HEK293 (cell line): ENCODE measurements around the gene ARIH1.

Experiments
- CTCF ChIA-PET: fragments of 350-600 bp; formaldehyde crosslinking; extraction: SDS; loops from one replicate; lab custom pipeline; 2021; ENCODE audit warnings: antibody characterized with exemption; lab: Yijun Ruan, JAX
- POLR2A ChIA-PET: fragments of 300-600 bp; formaldehyde crosslinking; extraction: SDS; loops from one replicate; lab custom pipeline; 2020; ENCODE audit warnings: antibody characterized with exemption, inconsistent platforms; lab: Yijun Ruan, JAX
- H3K27ac ChIP-seq: fragments of 200-500 bp; sonication (Bioruptor generic); 2 replicates; pipeline ENCODE4 v1.5.1; 2014; ENCODE audit warnings: low read depth, low read length, control low read depth, inconsistent platforms; ENCODE audit errors: extremely low read depth
- H3K36me3 ChIP-seq, 2 experiments: fragments of 200-500 bp in 1 of 2; sonication (Bioruptor generic) in 1 of 2; 1 replicate in 1 of 2; 2 replicates in 1 of 2; pipeline ENCODE4 v1.5.1; 2014 to 2017; ENCODE audit warnings: inconsistent platforms in 2 of 2, low read length in 2 of 2; ENCODE audit not compliant: control insufficient read depth in 2 of 2, insufficient read depth in 1 of 2
- H3K4me1 ChIP-seq: fragments of 200-500 bp; sonication (Bioruptor generic); 2 replicates; pipeline ENCODE4 v1.5.1; 2014; ENCODE audit warnings: mild to moderate bottlenecking, low read length, inconsistent platforms; ENCODE audit not compliant: control insufficient read depth, insufficient read depth
- H3K4me3 ChIP-seq: 2 replicates; pipeline ENCODE4 v1.5.1; 2011; ENCODE audit warnings: low read depth, mild to moderate bottlenecking, control low read depth, low read length, moderate library complexity
- H3K9me3 ChIP-seq: fragments of 200-500 bp; sonication (Bioruptor generic); 2 replicates; pipeline ENCODE4 v1.5.1; 2014; ENCODE audit warnings: low read depth, low read length, inconsistent platforms; ENCODE audit not compliant: control insufficient read depth, insufficient read depth
- BCL11A ChIP-seq: fragments of 450-650 bp; formaldehyde crosslinking; IDR thresholded peaks from 2 replicates; pipeline ENCODE4 v1.5.1; 2016; ENCODE audit warnings: low read depth, missing biosample characterization, missing genetic modification characterization
- MYNN ChIP-seq: fragments of 450-650 bp; formaldehyde crosslinking; IDR thresholded peaks from 2 replicates; pipeline ENCODE4 v1.5.1; 2016; ENCODE audit warnings: missing biosample characterization, missing genetic modification characterization, borderline replicate concordance
- ZNF10 ChIP-seq: fragments of 450-650 bp; formaldehyde crosslinking; IDR thresholded peaks from 2 replicates; pipeline ENCODE4 v1.5.1; 2017; ENCODE audit warnings: missing biosample characterization, missing genetic modification characterization
- ZNF23 ChIP-seq: fragments of 450-650 bp; formaldehyde crosslinking; IDR thresholded peaks from 2 replicates; pipeline ENCODE4 v1.5.1; 2016; ENCODE audit warnings: missing biosample characterization, missing genetic modification characterization, borderline replicate concordance
- ZNF24 ChIP-seq: fragments of 450-650 bp; formaldehyde crosslinking; IDR thresholded peaks from 2 replicates; pipeline ENCODE4 v1.5.1; 2016; ENCODE audit warnings: missing biosample characterization, missing genetic modification characterization
- ZNF266 ChIP-seq: fragments of 450-650 bp; formaldehyde crosslinking; IDR thresholded peaks from 2 replicates; pipeline ENCODE4 v1.5.1; 2016; ENCODE audit warnings: missing biosample characterization, missing genetic modification characterization, low read depth
- ZNF292 ChIP-seq: fragments of 450-650 bp; formaldehyde crosslinking; IDR thresholded peaks from 2 replicates; pipeline ENCODE4 v1.5.1; 2016; ENCODE audit warnings: low read depth, missing biosample characterization, missing genetic modification characterization, borderline replicate concordance
- ZNF391 ChIP-seq: fragments of 450-650 bp; formaldehyde crosslinking; IDR thresholded peaks from 2 replicates; pipeline ENCODE4 v1.5.1; 2016; ENCODE audit warnings: low read depth, missing biosample characterization, missing genetic modification characterization, borderline replicate concordance
- ZNF394 ChIP-seq: fragments of 450-650 bp; formaldehyde crosslinking; IDR thresholded peaks from 2 replicates; pipeline ENCODE4 v1.5.1; 2016; ENCODE audit warnings: missing biosample characterization, missing genetic modification characterization, mild to moderate bottlenecking, moderate library complexity, borderline replicate concordance
- ZNF48 ChIP-seq: fragments of 450-650 bp; formaldehyde crosslinking; IDR thresholded peaks from 2 replicates; pipeline ENCODE4 v1.5.1; 2016; ENCODE audit warnings: missing biosample characterization, missing genetic modification characterization
- ZNF837 ChIP-seq: fragments of 450-650 bp; formaldehyde crosslinking; IDR thresholded peaks from 2 replicates; pipeline ENCODE4 v1.5.1; 2016; ENCODE audit warnings: missing biosample characterization, missing genetic modification characterization
- TF ChIP-seq, protein P1 (sequence below): fragments of 450-650 bp; formaldehyde crosslinking; IDR thresholded peaks from 2 replicates; pipeline ENCODE4 v1.5.1; 2016; ENCODE audit warnings: missing biosample characterization, missing genetic modification characterization, low read depth
- TF ChIP-seq, protein P2 (sequence below): fragments of 450-650 bp; formaldehyde crosslinking; IDR thresholded peaks from 2 replicates; pipeline ENCODE4 v1.5.1; 2016; ENCODE audit warnings: missing biosample characterization, missing genetic modification characterization
- TF ChIP-seq, protein P3 (sequence below): fragments of 450-650 bp; formaldehyde crosslinking; IDR thresholded peaks from 2 replicates; pipeline ENCODE4 v1.5.1; 2016; ENCODE audit warnings: missing biosample characterization, missing genetic modification characterization
- TF ChIP-seq, protein P4 (sequence below): fragments of 450-650 bp; formaldehyde crosslinking; IDR thresholded peaks from 2 replicates; pipeline ENCODE4 v1.5.1; 2016; ENCODE audit warnings: missing biosample characterization, missing genetic modification characterization
- TF ChIP-seq, protein P5 (sequence below): fragments of 450-650 bp; formaldehyde crosslinking; IDR thresholded peaks from 2 replicates; pipeline ENCODE4 v1.5.1; 2016; ENCODE audit warnings: missing biosample characterization, missing genetic modification characterization
- TF ChIP-seq, protein P6 (sequence below): fragments of 450-650 bp; formaldehyde crosslinking; IDR thresholded peaks from 2 replicates; pipeline ENCODE4 v1.5.1; 2017; ENCODE audit warnings: missing biosample characterization, mild to moderate bottlenecking, missing genetic modification characterization, moderate library complexity

ARIH1 gene

DNA sequence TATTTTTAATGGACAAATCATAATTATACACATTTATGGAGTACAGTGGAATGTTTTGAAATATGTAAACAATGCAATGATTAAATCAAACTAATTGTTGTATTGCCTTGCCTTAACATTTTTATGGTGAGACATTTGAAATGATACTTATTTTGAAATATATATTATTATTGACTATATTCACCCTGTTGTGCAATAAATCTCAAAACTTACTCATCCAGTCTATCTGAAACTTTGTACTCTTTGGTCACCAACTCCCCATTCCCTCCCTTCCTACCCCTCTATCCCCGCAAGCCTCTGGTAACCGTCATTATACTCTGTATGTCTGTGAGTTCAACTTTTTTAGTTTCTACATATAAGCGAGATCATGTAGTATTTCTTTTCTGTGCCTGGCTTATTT, 105.7 kb downstream of the ARIH1 start:
- no peaks in the 10 kb centered on the region for H3K4me1 ChIP-seq

More for the DNA sequence above, 105.7 kb downstream of the ARIH1 start:
- peaks cover 46 to 84% of the 10 kb centered on the region in 2 experiments for H3K36me3 ChIP-seq
- TF ChIP-seq, protein P1, sequence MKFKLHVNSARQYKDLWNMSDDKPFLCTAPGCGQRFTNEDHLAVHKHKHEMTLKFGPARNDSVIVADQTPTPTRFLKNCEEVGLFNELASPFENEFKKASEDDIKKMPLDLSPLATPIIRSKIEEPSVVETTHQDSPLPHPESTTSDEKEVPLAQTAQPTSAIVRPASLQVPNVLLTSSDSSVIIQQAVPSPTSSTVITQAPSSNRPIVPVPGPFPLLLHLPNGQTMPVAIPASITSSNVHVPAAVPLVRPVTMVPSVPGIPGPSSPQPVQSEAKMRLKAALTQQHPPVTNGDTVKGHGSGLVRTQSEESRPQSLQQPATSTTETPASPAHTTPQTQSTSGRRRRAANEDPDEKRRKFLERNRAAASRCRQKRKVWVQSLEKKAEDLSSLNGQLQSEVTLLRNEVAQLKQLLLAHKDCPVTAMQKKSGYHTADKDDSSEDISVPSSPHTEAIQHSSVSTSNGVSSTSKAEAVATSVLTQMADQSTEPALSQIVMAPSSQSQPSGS (tag by site-specific recombination): no peak
- TF ChIP-seq ZNF292 (tag by site-specific recombination) (no peak), ZNF10 (no peak), ZNF24 (no peak), BCL11A (tag by site-specific recombination) (no peak), ZNF394 (tag by site-specific recombination) (no peak), MYNN (tag by site-specific recombination) (no peak), ZNF837 (tag by site-specific recombination) (no peak), ZNF23 (tag by site-specific recombination) (no peak), ZNF48 (tag by site-specific recombination) (no peak), ZNF266 (tag by site-specific recombination) (no peak), ZNF391 (tag by site-specific recombination) (no peak)
- TF ChIP-seq, protein P2, sequence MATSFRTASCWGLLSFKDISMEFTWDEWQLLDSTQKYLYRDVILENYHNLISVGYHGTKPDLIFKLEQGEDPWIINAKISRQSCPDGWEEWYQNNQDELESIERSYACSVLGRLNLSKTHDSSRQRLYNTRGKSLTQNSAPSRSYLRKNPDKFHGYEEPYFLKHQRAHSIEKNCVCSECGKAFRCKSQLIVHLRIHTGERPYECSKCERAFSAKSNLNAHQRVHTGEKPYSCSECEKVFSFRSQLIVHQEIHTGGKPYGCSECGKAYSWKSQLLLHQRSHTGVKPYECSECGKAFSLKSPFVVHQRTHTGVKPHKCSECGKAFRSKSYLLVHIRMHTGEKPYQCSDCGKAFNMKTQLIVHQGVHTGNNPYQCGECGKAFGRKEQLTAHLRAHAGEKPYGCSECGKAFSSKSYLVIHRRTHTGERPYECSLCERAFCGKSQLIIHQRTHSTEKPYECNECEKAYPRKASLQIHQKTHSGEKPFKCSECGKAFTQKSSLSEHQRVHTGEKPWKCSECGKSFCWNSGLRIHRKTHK (tag by site-specific recombination): no peak
- TF ChIP-seq, protein P3, sequence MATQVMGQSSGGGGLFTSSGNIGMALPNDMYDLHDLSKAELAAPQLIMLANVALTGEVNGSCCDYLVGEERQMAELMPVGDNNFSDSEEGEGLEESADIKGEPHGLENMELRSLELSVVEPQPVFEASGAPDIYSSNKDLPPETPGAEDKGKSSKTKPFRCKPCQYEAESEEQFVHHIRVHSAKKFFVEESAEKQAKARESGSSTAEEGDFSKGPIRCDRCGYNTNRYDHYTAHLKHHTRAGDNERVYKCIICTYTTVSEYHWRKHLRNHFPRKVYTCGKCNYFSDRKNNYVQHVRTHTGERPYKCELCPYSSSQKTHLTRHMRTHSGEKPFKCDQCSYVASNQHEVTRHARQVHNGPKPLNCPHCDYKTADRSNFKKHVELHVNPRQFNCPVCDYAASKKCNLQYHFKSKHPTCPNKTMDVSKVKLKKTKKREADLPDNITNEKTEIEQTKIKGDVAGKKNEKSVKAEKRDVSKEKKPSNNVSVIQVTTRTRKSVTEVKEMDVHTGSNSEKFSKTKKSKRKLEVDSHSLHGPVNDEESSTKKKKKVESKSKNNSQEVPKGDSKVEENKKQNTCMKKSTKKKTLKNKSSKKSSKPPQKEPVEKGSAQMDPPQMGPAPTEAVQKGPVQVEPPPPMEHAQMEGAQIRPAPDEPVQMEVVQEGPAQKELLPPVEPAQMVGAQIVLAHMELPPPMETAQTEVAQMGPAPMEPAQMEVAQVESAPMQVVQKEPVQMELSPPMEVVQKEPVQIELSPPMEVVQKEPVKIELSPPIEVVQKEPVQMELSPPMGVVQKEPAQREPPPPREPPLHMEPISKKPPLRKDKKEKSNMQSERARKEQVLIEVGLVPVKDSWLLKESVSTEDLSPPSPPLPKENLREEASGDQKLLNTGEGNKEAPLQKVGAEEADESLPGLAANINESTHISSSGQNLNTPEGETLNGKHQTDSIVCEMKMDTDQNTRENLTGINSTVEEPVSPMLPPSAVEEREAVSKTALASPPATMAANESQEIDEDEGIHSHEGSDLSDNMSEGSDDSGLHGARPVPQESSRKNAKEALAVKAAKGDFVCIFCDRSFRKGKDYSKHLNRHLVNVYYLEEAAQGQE: no peak
- TF ChIP-seq, protein P4, sequence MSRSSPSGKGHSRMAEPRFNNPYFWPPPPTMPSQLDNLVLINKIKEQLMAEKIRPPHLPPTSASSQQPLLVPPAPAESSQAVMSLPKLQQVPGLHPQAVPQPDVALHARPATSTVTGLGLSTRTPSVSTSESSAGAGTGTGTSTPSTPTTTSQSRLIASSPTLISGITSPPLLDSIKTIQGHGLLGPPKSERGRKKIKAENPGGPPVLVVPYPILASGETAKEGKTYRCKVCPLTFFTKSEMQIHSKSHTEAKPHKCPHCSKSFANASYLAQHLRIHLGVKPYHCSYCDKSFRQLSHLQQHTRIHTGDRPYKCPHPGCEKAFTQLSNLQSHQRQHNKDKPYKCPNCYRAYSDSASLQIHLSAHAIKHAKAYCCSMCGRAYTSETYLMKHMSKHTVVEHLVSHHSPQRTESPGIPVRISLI (tag by site-specific recombination): no peak
- TF ChIP-seq, protein P5, sequence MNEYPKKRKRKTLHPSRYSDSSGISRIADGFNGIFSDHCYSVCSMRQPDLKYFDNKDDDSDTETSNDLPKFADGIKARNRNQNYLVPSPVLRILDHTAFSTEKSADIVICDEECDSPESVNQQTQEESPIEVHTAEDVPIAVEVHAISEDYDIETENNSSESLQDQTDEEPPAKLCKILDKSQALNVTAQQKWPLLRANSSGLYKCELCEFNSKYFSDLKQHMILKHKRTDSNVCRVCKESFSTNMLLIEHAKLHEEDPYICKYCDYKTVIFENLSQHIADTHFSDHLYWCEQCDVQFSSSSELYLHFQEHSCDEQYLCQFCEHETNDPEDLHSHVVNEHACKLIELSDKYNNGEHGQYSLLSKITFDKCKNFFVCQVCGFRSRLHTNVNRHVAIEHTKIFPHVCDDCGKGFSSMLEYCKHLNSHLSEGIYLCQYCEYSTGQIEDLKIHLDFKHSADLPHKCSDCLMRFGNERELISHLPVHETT (tag by site-specific recombination): no peak
- TF ChIP-seq, protein P6, sequence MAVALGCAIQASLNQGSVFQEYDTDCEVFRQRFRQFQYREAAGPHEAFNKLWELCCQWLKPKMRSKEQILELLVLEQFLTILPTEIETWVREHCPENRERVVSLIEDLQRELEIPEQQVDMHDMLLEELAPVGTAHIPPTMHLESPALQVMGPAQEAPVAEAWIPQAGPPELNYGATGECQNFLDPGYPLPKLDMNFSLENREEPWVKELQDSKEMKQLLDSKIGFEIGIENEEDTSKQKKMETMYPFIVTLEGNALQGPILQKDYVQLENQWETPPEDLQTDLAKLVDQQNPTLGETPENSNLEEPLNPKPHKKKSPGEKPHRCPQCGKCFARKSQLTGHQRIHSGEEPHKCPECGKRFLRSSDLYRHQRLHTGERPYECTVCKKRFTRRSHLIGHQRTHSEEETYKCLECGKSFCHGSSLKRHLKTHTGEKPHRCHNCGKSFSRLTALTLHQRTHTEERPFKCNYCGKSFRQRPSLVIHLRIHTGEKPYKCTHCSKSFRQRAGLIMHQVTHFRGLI (tag by site-specific recombination): no peak
- H3K27ac ChIP-seq: no peak overlapping the region
- no peaks in the 10 kb centered on the region for H3K9me3 ChIP-seq
- ChIA-PET CTCF (no interaction called here), POLR2A (no interaction called here)
- no peak overlapping the region for H3K4me3 ChIP-seq
